Stimulated activated CD4-positive, alpha-beta T cell treated with anti-CD3 and anti-CD28 coated beads, Interleukin-2, amount 100 ng/mL, for 24 hours (primary cell): ENCODE results near the gene YWHAQ.
"Not testable (repeated sequence)": the region's sequence is repeated elsewhere in the genome, so short reads cannot be mapped to it uniquely, and the experiment has no call there.

Experiments used
- DNase-seq, 2 donors: peaks; one replicate each; pipeline ENCODE4 v3.0.0-alpha.2; 2020

Gene YWHAQ

GRCh38 chr2:9586465-9586864 lies 44.3 kb downstream of the YWHAQ start:
- DNase-seq: no peak

GRCh38 chr2:9585486-9585885 lies 45.3 kb downstream of the YWHAQ start:
- no peak for DNase-seq

- DNase-seq: not testable (repeated sequence)
These were observed 45.9 kb downstream of the YWHAQ start for GRCh38 chr2:9584902-9585301.

- DNase-seq: no peak
These were observed 48.2 kb downstream of the YWHAQ start for GRCh38 chr2:9582624-9583023.

GRCh38 chr2:9578467-9579235 lies 52.1 kb downstream of the YWHAQ start:
- DNase-seq: no peak

GRCh38 chr2:9574331-9574730 lies 56.5 kb downstream of the YWHAQ start:
- DNase-seq: no peak

- no peak for DNase-seq
These were observed 57.0 kb downstream of the YWHAQ start for GRCh38 chr2:9573840-9574239.

- no peak for DNase-seq
These were observed 57.6 kb downstream of the YWHAQ start for GRCh38 chr2:9573013-9573720.

GRCh38 chr2:9570182-9571060 lies 60.4 kb downstream of the YWHAQ start:
- no peak for DNase-seq

- no peak for DNase-seq
These were observed 65.2 kb downstream of the YWHAQ start for GRCh38 chr2:9565436-9566153.

- no peak for DNase-seq
These were observed 70.2 kb downstream of the YWHAQ start for GRCh38 chr2:9560628-9561027.

- DNase-seq: no peak
These were observed 71.8 kb downstream of the YWHAQ start for GRCh38 chr2:9558948-9559381.

- peak in 1 of 2 donors; percentile 28 for DNase-seq
These were observed 74.6 kb downstream of the YWHAQ start for GRCh38 chr2:9556121-9556743.

- peak; percentile 83 to 90 for DNase-seq
These were observed 75.3 kb downstream of the YWHAQ start, which contains the start of gene ADAM17 for GRCh38 chr2:9555297-9556120. Gene ADAM17, minus strand, starts transcription at chr2:9555830. Its CDS starts 225 bp downstream, at chr2:9555605.

GRCh38 chr2:9554921-9555296 lies 75.9 kb downstream of the YWHAQ start:
- peak; percentile 8 to 33 for DNase-seq

- no peak for DNase-seq
These were observed 78.3 kb downstream of the YWHAQ start for GRCh38 chr2:9552219-9553178.

GRCh38 chr2:9550859-9551391 lies 79.9 kb downstream of the YWHAQ start:
- not testable (repeated sequence) for DNase-seq

- no peak for DNase-seq
These were observed 81.4 kb downstream of the YWHAQ start for GRCh38 chr2:9549420-9549819.

- DNase-seq: no peak
These were observed 82.3 kb downstream of the YWHAQ start for GRCh38 chr2:9548506-9548905.
